GM21526 (cell line): ENCODE data around the gene ITPR1.

Experiments used
- ATAC-seq: cut with Tn5 transposase; IDR thresholded peaks from one replicate; pipeline ENCODE4 v1.9.1; 2021; ENCODE audit warnings: moderate library complexity; ENCODE audit not compliant: unreplicated experiment, low FRiP score

The ITPR1 gene

DNA sequence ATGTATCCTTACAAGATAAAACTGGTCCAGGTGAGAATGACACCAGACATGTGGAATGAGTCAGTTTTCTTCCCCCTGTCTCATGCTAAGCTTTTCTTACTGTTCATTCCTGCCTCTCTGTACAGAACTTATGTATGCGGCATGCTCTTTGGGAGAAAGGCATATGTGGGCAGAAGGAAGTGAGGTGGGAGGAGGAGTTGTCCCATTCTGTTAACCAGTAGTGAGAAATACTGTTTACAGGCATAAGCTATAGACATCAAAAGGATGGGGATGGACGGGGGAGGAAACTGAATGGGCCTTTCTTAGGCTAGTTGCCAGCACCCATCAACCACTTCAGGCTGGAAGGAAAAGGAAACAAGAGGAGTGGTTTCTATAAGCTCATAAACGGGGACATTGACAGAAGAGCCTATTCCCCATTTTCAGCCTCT, 342.5 kb downstream of the ITPR1 start:
- ATAC-seq = no peak

DNA sequence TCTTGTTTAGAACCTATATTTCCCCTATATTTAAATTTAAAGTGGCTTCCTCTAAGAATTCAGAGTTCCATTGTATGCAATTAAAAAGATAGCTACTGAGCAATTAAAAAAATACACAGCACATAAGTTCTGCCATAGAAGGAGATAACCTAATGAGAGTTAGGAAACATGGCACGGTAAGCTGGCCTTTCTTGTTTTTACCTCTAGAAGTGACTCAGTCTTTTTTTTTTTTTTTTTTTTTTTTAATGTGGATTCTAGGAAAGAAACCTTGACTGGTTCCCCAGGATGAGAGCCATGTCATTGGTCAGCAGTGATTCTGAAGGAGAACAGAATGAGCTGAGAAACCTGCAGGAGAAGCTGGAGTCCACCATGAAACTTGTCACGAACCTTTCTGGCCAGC, 343.4 kb downstream of the ITPR1 start:
- no peak for ATAC-seq

DNA sequence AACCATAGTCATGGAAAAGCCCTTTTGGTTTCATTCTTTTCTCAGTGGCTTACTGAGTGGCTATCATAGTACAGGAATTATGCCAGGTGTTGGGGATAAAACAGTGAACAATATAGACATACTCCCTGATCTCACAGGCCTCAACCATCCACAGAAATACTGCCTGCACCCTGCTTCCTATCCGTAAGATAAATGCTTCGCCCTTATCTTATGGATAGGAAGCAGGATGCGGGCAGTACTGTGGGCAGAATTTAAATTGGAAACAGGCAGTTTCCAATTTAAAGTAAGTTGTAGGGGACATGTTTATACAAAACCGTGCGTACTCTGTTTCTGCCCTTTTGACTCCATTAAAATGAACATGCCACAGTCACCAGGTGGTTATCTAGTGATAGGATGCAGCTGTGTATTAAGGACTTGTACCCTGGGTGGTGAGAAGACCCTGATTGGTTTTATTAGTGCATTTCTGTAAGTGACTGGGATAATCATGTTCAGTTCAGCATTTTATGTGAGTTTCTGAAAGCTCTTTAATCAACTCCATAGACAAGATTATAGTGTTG, 344.3 kb downstream of the ITPR1 start:
- no peak for ATAC-seq

DNA sequence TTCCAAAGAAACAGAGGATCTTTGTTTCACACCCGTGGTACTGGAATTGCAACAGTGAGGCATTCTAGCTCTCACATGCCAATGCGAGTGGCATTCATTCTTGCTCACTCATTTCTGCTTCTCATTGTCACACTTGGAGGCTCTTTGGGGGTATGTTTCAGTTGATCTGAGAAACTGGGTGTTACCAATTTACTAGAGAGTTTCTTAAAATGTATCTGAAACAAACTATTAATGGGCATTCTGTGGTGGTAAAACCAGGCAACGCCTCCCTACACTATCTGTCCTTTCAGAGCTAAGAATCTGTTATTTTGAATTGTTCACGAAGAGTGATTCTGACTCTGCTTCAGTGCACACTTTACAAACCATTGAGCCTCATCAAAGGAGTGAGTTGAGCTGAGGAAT, 345.5 kb downstream of the ITPR1 start:
- peak; percentile 60 for ATAC-seq

DNA sequence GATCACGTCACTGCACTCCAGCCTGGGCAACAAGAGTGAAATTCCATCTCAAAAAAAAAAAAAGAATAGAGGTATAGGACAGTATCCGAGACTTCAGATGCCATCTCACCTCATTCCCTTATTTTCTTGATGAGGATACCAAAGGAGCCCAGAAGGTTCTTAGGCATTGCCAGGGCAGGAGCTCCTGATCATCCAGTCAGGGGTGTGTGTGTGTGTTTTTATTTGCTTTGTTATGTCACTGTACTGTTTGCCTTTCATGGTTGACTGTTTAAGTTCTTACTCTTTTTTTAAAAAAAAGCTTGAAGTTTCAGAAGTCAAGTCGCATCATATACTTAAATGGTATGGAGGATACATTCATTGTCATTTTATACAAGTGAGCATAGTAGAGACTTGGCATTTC, 346.1 kb downstream of the ITPR1 start:
- no peak for ATAC-seq

DNA sequence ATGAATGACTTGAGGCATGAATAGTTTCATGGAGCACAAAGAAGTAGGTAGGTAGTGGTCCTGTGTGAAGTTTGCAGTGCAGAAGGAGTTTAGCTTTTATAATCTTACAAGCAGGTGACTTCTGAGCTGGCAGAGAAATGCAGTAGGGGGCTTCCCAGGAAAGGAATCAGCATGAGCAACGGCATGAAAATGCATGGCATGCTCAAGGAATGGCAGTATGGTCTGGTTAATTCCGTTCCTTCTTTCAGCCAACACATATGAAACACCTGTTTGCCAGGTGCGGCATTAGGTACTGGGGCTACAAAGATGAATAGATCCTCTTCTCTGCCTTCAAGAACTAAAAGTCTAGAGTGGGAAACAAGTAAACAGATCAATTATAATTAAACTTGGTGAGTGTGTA, 348.1 kb downstream of the ITPR1 start:
- ATAC-seq = no peak

DNA sequence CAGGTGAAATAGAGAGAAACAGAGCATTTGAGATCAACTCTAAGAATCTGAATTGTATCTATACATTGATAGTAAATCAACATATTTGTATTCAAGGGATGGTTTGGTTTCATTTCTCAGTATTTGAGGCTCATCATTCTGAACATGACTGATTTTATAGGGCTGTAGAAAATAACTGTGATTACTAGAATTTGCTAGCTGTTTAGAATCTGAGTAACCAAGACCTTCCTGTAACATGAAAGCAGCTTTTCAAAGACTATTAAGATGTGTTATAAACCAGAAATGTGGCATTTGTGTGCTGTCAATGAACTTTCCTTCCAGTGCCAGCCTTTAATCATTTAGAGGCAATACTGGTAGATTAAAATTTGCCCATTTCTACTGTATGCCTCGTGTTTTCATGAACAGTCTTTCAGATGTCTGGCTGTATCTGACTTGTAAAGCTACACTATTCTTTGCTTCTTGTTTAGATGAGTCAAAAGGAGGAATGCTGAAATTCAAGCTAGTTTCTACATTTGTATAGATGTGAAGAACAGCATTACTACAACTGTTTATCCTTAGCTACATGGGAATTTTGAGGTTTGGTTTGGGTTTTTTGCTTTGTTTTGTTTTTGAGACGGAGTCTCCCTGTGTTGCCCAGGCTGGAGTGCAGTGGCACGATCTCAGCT, 348.8 kb downstream of the ITPR1 start:
- ATAC-seq = no peak

DNA sequence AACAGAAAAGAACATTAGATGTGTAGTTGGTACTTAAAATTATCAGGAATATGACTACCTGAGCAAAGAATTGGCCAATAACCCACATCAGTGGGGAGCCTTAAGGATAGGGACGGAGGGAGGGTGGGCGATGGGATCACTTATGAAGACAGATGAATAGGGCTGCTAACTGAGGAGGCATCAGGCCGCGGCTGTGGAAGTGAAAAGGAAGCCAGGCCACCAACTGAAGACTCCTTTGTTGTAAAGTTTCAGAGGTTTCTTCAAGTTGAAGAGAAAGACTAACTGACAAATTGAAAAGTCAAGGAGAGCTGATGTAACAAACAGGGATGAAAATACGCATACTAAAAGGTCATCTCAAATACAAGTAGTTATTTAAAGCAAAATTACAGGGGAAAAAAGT, 350.5 kb downstream of the ITPR1 start:
- ATAC-seq = no peak

DNA sequence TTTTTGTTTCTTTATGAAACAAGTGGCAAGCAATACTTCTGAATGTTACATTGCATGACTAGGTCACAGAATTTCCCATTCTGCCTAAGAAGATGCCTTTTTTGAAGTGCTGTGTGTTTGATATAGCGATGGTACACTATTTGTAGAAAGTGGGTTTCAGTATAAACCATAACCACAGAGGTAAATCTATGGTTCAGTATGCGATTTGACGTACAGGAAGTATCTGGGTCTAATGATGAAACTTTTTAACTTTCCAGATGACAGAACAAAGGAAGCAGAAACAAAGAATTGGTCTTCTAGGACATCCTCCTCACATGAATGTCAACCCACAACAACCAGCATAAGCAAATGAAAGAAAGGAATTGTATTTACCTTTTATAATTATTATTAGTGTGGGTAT, 352.7 kb downstream of the ITPR1 start:
- peak; percentile 77 for ATAC-seq

DNA sequence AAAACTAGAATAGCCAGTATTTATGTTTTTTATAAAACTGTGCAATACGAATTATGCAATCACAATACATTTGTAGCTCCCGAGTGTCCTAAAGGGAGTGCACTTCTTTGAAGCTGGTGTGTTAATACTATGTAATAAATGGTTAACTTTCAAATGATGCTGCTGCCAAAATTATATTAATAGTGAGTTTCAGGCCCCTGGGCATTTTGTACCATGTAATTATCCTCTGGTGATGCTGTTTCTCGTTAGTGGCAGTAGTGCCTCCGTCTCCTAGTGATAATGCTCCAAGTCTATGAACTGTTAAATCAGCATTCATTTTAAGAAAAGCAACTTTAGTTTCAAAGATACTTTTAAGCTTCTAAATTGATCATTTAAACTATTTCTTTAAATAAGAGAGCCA, 353.4 kb downstream of the ITPR1 start:
- no peak for ATAC-seq

DNA sequence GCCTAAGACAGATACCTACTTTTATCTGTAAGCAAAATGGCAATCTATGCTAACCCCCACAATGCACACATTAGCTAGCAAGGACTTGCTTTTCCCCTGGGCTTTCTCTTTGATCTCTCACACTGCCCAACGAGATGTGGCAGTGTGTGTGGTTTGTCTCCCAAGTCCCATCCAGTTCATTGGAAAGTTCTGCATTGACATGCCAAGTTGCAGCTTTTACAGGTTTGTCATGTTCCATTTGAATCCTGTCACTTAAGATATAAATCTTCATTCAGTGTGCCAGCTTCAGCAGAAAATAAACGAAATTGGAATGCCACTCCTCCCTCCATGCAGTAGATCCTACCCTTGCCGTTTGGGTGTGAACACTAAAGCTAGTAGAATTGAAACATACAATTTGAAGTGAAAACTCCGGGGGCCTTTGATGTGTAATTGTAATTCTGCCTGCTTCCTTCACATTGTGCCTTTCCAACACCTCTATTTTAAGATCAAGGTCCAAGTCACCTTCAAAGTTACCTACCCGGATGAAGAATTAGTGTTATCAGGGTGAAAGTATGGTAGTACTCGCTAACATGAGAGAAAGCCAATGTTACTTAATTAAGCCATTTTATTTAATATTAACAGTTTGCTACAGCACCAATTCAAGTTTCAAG, 355.2 kb downstream of the ITPR1 start:
- ATAC-seq = no peak

DNA sequence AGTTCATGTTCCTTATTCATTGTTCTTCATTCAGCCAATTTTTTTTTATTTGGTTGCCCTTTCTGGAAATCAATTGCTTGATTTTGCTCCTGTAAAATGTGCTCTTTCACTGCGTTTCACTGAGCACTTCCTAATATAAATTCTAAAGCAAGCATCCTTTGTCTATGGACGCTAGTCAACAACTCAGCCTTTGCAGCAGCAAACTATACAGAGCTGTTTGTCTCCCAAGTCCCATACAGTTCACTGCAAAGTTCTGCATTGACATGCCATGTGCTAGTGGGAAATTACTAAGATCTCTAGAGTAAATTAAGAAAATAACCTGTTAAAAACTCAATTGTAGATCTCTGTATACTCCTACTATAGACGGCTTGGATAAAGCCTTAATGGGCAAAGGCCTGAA, 356.0 kb downstream of the ITPR1 start:
- ATAC-seq = no peak

DNA sequence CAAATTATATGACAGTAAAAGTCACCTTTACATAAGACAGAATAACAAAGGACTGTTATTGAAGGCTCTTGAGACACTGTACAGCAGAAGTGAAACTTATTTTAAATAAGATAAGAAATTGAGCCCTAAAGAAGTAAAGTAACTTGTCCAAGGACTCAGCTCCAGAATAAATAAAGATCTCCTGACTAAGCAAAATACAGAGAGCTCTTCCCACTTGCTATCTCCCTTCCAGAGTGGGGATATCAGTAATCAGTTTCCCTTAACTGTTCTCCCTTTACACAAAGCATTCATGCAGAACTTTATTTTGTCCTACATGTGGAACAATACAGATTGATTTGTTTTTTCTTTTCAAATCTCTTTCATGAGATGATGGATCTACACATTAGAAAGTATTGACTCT, 356.6 kb downstream of the ITPR1 start:
- no peak for ATAC-seq

DNA sequence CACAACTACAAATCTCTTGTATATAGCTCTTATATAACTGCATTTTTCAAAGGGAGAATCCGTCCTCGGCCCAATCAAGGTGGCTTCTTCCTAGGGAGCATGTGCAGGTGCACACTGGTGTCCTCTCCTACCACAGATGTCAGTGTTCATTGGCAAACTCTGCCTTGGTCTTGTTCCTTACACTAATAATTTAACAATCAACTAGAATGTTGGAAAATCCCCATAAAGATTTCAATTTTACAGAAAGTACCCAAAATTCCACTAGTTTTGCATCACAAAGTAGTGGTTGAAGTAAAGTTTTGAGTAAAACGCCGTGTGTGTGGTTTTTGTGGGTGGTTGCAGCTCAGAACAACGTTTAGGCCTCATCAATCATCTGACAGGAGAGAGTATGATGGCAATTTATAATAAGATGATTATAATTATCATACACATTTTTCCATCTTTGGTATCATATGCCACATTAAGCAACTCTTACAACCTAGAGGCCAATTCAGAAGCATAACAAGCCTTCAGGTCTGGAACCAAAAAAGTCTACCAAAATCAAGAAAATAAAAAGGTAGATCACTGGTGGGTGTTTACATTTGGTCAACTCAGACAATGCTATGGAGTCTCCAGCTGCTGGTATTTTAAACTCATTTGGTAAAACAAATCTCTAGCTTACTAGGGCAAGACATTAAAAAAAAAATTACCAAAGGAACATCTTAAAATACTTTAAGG, 357.2 kb downstream of the ITPR1 start:
- ATAC-seq = peak; percentile 42

DNA sequence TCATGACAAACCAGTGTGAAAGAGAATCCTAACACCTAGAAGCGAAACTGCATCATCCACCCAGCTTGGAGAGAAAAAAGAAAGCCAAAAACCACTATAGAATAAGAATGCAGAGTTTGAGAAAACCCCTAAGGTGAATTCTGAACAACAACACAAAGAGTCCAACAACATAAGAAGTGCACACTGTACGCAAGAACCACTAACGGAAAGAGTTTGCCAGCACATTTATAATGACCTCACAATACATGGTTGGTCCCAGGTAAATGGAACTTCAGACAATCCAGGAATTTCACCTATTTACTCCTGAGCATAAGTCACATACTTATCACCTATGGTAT, 357.7 kb downstream of the ITPR1 start:
- ATAC-seq = peak; percentile 48

DNA sequence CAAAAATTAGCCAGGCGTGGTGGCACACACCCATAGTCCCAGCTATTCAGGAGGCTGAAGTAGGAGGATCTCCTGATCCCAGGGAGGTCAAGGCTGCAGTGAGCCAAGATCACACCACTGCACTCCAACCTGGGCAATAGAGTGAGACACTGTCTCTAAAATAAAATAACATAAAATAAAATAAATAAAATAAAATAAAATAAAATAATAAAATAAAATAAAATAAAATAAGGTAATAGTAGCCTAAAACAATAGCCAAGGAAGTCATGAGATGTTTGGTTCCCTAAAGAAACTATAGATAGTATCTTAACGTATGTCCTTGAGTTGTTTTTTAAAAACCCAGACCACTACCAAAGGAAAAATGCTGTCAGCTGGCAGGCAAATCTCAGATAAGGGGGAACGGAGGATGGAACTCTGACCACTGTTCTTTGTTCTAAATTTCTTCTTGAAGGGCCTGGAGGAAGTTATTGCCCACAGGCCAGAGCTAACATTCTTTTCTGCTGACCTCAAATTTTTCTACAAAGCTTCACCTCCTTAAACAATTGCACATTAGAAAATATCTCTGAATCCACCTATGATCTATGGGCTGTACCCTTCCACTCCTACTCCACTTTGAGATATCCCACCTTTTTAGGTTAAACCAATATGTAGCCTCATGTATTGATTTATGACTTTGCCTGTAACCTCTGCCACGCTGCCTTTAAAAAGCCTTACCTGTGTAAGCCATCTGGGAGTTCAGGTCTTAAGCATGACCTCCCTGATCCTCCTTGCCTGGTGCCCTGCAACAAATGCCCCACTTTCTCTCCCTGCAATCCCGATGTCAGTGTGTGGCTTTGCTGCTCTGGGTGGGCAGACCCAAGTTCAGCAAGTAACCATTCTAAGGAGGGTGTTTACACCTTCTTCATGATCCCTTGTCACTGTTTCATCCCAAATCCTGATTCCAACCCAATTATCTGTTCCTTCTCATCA, 359.9 kb downstream of the ITPR1 start:
- no peak for ATAC-seq

DNA sequence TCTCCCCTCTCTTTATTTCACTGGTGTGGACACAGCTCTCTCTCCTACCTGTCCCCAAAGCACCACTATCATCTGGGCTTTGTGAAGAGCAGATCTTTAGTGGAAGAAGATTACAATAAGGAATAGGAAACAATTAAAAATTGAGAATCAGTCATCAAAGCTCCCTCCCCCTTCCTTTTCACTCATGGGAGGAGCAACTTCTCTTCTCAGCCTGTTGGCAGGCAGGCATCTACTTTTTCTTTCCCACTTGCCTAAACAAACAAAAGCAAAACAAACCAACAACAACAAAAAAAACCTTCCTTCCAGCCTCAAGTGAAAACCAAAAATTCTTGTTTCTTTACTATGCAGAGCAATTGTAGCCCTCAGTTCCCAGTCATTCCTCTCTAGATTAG, 360.6 kb downstream of the ITPR1 start:
- no peak for ATAC-seq

DNA sequence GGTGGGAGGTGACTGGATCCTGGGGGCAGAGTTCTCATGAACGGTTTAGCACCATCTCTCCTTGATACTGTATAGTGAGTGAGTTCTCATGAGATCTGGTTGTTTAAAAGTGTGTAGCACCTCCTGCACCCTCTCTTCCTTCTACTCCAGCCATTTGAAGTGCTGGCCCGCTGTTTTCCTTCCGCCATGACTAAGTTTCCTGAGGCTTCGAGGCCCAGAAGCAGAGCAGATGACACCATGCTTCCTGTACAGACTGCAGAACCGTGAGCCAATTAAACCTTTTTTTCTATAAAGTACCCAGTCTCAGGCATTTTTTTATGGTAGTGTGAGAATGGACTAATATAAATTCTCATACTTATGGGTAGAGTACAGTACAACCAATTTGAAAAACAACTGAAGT, 362.5 kb downstream of the ITPR1 start:
- ATAC-seq = no peak

DNA sequence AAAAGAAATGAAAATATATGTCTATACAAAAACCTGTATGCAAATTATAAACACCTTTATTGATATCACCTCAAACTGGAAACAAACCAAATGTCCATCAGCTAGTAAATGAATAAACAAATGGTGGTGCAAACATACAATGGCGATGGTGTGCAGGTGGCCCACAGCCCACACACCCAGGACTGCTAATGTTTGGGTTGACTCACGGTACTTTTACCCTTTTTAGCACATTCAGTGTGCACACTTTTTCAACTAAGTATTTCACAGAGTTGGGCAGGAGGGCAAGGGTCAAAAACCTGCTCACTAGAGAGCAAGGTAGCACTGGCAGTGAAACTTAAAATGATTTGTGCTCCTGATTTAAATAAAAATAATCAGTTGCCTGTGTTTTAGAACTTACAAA, 363.0 kb downstream of the ITPR1 start:
- no peak for ATAC-seq

DNA sequence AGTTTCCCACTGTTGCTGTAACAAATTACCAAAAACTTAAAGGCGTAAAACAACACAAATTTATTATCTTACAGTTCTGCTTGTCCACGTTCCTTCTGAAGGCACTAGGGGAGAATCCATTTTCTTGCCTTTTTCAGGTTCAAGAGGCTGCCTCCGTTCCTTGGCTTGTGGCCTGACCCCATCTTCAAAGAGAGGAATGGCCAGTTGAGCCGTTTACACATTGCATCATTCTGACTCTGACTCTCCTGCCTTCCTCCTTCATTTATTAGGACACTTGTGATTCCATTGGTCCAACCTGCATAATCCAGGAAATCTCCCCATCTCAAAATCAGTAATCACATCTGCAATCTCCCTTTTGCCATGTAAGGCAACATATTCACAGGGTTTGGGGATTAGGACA, 363.4 kb downstream of the ITPR1 start:
- ATAC-seq = no peak

DNA sequence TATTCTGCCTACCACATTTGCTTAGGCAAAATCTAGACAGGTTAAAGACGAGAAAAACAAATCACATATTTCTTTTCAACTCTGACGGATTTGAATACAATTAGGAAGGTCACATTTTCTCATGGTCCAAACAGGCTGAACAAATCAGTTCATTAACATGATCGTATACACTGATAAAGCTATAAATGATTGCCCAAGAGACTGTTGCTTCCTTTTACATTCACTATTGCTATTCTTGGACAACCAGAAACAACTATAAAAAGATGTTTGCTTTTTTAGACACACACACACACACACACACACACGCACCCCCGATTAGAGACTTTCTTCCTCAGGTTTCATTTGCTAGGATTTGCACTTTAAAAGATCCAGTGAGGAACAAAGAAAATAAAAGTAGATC, 363.8 kb downstream of the ITPR1 start:
- no peak for ATAC-seq
